Liver (tissue), 3 donors: Measurements from ENCODE around the gene ANO5.

ENCODE experiments used
- CTCF ChIP-seq: fragments of 150-350 bp; IDR thresholded peaks from 2 replicates; pipeline ENCODE4 v1.5.1; 2017; ENCODE audit warnings: improper control_type of control experiment, low read depth, low read length; ENCODE audit not compliant: missing input control
- EGR1 ChIP-seq, 2 donors: IDR thresholded peaks; 2 replicates each; pipeline ENCODE4 v1.6.1; 2016 to 2018; ENCODE audit warnings: antibody characterized with exemption in 2 of 2, low read depth in 2 of 2
- MAX ChIP-seq: IDR thresholded peaks from 2 replicates; pipeline ENCODE4 v1.6.1; 2016; ENCODE audit warnings: antibody characterized with exemption
- REST ChIP-seq: IDR thresholded peaks from 2 replicates; pipeline ENCODE4 v1.6.1; 2016; ENCODE audit warnings: antibody characterized with exemption, mild to moderate bottlenecking
- donor health status: healthy.
- donor health status: healthy.

GRCh38 chr11:22179626-22180025 is 13.3 kb upstream of the ANO5 start:
- no peak for TF ChIP-seq CTCF
- TF ChIP-seq MAX: no peak
- no peak for TF ChIP-seq REST
- no peak for TF ChIP-seq EGR1 (IDR thresholded peaks at IDR 0.05; ENCODE audit: low read depth in 2 of 2)
